Esophagus muscularis mucosa (tissue), 4 donors: Measurements from ENCODE around the gene PIK3R5.

Experiments
- CTCF ChIP-seq, 3 experiments: fragments of 200-600 bp in 2 of 3; fragments of 450-650 bp in 1 of 3; sonication (generic) in 2 of 3; IDR thresholded peaks; one replicate each; pipeline ENCODE4 v1.5.1; 2017 to 2019; ENCODE audit warnings: antibody characterized with exemption in 3 of 3, mild to moderate bottlenecking in 2 of 3, moderate library complexity in 1 of 3
- EP300 ChIP-seq: sonication (generic); formaldehyde crosslinking; IDR thresholded peaks from one replicate; pipeline ENCODE4 v1.6.1; 2017; ENCODE audit warnings: antibody characterized with exemption
- POLR2A ChIP-seq: fragments of 450-650 bp; IDR thresholded peaks from one replicate; pipeline ENCODE4 v1.6.1; 2017; ENCODE audit warnings: antibody characterized with exemption, moderate library complexity, mild to moderate bottlenecking, low read depth

GRCh38 chr17:8991514-8992285 is 26.2 kb upstream of the PIK3R5 start:
- TF ChIP-seq CTCF (IDR thresholded peaks at IDR 0.05) (peak; percentile 85 to 87 (median 86)), POLR2A (no peak), EP300 (no peak)
